Measurements from ENCODE around the gene S100A3. TPM values are rescaled to one million over a fixed set of nuclear protein-coding genes. Genes with fewer than 3 reads are reported as not detected.

S100A3 gene
- total RNA-seq, 1 experiment from 2014 or later = 0.33 TPM

DNA sequence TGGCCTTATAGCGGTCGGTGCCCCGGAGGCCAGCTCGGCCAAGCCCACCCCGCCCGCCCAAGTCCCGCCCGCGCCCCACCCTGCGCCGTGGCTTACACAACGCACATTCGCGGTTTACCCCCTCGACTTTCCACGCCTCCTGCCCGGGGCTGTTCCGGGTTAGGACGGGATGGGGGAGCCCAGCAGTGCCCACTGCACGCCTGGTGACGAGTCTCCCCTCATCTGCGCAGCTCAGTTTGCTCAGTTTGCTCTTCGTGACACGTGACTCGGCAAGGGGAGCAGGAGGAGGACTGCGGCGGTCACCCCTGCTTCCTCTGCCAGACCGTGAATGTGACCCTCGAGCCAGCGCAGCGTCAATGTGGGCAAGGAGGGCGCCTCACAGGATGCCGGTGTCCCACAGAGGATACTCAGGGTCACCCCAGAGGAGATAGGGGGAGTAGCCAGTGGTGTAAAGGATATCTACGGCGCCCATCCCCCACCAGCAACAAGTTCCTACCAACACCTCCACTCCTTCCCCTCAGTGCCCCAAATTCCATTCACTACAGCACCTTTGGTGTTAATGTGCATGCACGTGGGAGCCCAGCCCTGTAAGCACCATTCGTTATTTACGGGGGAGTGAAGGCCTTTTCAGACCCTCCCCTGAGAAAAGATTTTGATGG lies 12.9 kb downstream of the S100A3 start (continued):
- TF ChIP-seq RELA (CRISPR knock-in tag; IDR thresholded peaks at IDR 0.05; ENCODE audit: borderline replicate concordance) (no peak), TEAD1 (CRISPR knock-in tag; IDR thresholded peaks at IDR 0.05) (no peak), RORB (CRISPR knock-in tag; IDR thresholded peaks at IDR 0.05) (no peak), PREB (CRISPR knock-in tag; IDR thresholded peaks at IDR 0.05; ENCODE audit: borderline replicate concordance) (no peak), ZNF416 (CRISPR knock-in tag; IDR thresholded peaks at IDR 0.05) (no peak), ZNF317 (CRISPR knock-in tag; IDR thresholded peaks at IDR 0.05; ENCODE audit: borderline replicate concordance, low read depth) (no peak), NFYB (CRISPR knock-in tag; conservative IDR thresholded peaks at IDR 0.05; ENCODE audit: low read depth) (0 out of 2 replicates have a peak, but pooled peaks have one; percentile 13)
- TF ChIP-seq, protein P1, sequence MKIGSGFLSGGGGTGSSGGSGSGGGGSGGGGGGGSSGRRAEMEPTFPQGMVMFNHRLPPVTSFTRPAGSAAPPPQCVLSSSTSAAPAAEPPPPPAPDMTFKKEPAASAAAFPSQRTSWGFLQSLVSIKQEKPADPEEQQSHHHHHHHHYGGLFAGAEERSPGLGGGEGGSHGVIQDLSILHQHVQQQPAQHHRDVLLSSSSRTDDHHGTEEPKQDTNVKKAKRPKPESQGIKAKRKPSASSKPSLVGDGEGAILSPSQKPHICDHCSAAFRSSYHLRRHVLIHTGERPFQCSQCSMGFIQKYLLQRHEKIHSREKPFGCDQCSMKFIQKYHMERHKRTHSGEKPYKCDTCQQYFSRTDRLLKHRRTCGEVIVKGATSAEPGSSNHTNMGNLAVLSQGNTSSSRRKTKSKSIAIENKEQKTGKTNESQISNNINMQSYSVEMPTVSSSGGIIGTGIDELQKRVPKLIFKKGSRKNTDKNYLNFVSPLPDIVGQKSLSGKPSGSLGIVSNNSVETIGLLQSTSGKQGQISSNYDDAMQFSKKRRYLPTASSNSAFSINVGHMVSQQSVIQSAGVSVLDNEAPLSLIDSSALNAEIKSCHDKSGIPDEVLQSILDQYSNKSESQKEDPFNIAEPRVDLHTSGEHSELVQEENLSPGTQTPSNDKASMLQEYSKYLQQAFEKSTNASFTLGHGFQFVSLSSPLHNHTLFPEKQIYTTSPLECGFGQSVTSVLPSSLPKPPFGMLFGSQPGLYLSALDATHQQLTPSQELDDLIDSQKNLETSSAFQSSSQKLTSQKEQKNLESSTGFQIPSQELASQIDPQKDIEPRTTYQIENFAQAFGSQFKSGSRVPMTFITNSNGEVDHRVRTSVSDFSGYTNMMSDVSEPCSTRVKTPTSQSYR (CRISPR knock-in tag; IDR thresholded peaks at IDR 0.05) = peak; percentile 65; the same call in 1 of the 2 replicates
- TF ChIP-seq, protein P2, sequence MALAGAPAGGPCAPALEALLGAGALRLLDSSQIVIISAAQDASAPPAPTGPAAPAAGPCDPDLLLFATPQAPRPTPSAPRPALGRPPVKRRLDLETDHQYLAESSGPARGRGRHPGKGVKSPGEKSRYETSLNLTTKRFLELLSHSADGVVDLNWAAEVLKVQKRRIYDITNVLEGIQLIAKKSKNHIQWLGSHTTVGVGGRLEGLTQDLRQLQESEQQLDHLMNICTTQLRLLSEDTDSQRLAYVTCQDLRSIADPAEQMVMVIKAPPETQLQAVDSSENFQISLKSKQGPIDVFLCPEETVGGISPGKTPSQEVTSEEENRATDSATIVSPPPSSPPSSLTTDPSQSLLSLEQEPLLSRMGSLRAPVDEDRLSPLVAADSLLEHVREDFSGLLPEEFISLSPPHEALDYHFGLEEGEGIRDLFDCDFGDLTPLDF (CRISPR knock-in tag; IDR thresholded peaks at IDR 0.05) = no peak
- TF ChIP-seq, protein P3, sequence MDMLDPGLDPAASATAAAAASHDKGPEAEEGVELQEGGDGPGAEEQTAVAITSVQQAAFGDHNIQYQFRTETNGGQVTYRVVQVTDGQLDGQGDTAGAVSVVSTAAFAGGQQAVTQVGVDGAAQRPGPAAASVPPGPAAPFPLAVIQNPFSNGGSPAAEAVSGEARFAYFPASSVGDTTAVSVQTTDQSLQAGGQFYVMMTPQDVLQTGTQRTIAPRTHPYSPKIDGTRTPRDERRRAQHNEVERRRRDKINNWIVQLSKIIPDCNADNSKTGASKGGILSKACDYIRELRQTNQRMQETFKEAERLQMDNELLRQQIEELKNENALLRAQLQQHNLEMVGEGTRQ (CRISPR knock-in tag; IDR thresholded peaks at IDR 0.05) = peak; percentile 84
- TF ChIP-seq, protein P4, sequence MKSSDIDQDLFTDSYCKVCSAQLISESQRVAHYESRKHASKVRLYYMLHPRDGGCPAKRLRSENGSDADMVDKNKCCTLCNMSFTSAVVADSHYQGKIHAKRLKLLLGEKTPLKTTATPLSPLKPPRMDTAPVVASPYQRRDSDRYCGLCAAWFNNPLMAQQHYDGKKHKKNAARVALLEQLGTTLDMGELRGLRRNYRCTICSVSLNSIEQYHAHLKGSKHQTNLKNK (CRISPR knock-in tag; IDR thresholded peaks at IDR 0.05) = no peak

DNA sequence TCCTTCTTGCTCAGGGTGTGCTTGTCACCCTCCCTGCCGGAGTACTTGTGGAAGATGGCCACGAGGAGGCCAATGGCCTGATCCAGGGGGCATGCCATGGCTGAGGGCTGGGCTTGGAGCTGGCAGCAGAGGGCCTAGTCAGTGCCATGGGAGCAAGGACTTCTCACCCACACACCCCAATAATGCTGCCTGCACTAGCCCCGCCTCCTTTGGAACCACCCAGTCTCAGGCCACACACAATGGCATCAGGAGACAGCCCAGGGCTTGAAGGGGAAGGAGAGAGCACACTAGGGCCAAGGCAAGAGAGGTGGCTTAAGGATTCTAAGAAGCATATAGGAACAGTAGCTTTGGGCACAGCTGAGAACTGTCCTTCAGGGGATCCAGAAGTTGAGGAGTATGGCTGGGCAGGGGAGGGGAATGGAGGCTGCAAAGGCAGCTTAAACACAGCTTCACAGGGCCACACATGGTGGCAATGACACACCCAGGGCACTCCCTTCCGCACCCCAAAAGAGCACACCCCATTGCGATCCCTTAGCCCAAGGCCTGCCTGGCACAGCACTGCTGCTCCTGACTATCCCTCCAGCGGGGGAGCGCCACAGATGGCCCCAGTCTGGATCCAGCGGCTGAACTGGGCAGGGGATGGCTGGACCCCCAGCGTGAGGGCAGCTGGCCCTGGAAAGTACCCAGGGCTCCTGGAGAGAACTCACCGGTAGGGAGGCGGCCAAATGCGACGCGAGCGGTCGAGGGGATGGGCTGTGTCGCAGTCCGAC lies 13.6 kb downstream of the S100A3 start, which contains the start of gene S100A6:
TSS of gene S100A6 (minus strand) at position 750 of the 770 bp plus-strand sequence. CDS start at position 98, 652 bp downstream.
- ChIA-PET POLR2A (interaction anchor here (0.6 to 3.0 kb wide), 2 partner anchors 33 to 92 kb away, joined by 3 to 13 read pairs; partner anchors contain the start of genes S100A1 and S100A13), CTCF (interaction anchor here (0.5 to 10.8 kb wide), 19 partner anchors 8 to 182 kb away, joined by 3 to 188 read pairs (median 4); partner anchors contain the start of genes CHTOP, S100A1, S100A13 and S100A16)
- Mint-ChIP-seq H3K4me1 (peaks cover 50% of the 10 kb centered on the region), H3K36me3 (no peaks in the 10 kb centered on the region), H3K27ac (no peak within 1 kb of the TSS), H3K4me3 (peak within 1 kb of the TSS; percentile 82), H3K27me3 (ENCODE audit: low read depth) (peaks cover 41% of the 10 kb centered on the region), H3K9me3 (no peaks in the 10 kb centered on the region)
- DNase-seq (ENCODE audit: low spot score) = no peak
- ATAC-seq = no peak
- TF ChIP-seq ZNF423 (CRISPR knock-in tag; IDR thresholded peaks at IDR 0.05) (0 out of 2 replicates have a peak, but pooled peaks have one; percentile 38), CREM (CRISPR knock-in tag; IDR thresholded peaks at IDR 0.05) (no peak), E2F5 (CRISPR knock-in tag; IDR thresholded peaks at IDR 0.05) (no peak), FOXP4 (CRISPR knock-in tag; IDR thresholded peaks at IDR 0.05) (no peak)
- TF ChIP-seq, protein P5, sequence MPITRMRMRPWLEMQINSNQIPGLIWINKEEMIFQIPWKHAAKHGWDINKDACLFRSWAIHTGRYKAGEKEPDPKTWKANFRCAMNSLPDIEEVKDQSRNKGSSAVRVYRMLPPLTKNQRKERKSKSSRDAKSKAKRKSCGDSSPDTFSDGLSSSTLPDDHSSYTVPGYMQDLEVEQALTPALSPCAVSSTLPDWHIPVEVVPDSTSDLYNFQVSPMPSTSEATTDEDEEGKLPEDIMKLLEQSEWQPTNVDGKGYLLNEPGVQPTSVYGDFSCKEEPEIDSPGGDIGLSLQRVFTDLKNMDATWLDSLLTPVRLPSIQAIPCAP (CRISPR knock-in tag; IDR thresholded peaks at IDR 0.05) = no peak
- TF ChIP-seq, protein P6, sequence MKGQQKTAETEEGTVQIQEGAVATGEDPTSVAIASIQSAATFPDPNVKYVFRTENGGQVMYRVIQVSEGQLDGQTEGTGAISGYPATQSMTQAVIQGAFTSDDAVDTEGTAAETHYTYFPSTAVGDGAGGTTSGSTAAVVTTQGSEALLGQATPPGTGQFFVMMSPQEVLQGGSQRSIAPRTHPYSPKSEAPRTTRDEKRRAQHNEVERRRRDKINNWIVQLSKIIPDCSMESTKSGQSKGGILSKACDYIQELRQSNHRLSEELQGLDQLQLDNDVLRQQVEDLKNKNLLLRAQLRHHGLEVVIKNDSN (CRISPR knock-in tag; IDR thresholded peaks at IDR 0.05) = no peak
